ENCODE measurements around the gene OR5D18.

GRCh38 chr11:55819330-55819729 is at the start of gene OR5D18:
- TF ChIP-seq CTCF (IDR thresholded peaks at IDR 0.05; ENCODE audit: low read depth, low read length), result no peak
- TF ChIP-seq POLR2A (IDR thresholded peaks at IDR 0.05; ENCODE audit: extremely low read depth, insufficient read length), result no peak

Measured in NB4 (cell line).